Activated CD4-positive, alpha-beta T cell treated with anti-CD3 and anti-CD28 coated beads, Interleukin-2, amount 50 U/mL, for 16 hours (primary cell): ENCODE data around the gene PAXX.
A peak's percentile ranks its signal among the peaks of the same experiment; 100 is the strongest.

Experiments
- DNase-seq: peaks from one replicate; pipeline ENCODE4 v3.0.0-alpha.2; 2020

The PAXX gene

GRCh38 chr9:136968333-136969127 is 23.7 kb upstream of the PAXX start:
- no peak for DNase-seq

- no peak for DNase-seq
These were observed 23.1 kb upstream of the PAXX start for GRCh38 chr9:136969150-136969549.

- DNase-seq = no peak
These were observed 22.4 kb upstream of the PAXX start for GRCh38 chr9:136969774-136970173.

- no peak for DNase-seq
These were observed 21.9 kb upstream of the PAXX start for GRCh38 chr9:136970361-136970760.

GRCh38 chr9:136971746-136972145 is 20.5 kb upstream of the PAXX start:
- DNase-seq = no peak

GRCh38 chr9:136972335-136972734 is 19.9 kb upstream of the PAXX start:
- DNase-seq = no peak

- DNase-seq = no peak
These were observed 19.5 kb upstream of the PAXX start for GRCh38 chr9:136972743-136973142.

GRCh38 chr9:136973618-136974617 is 18.3 kb upstream of the PAXX start:
- no peak for DNase-seq

GRCh38 chr9:136974817-136975535 is 17.2 kb upstream of the PAXX start:
- no peak for DNase-seq

- peak; percentile 30 for DNase-seq
These were observed 16.6 kb upstream of the PAXX start for GRCh38 chr9:136975644-136976043.

GRCh38 chr9:136977223-136977622 is 15.0 kb upstream of the PAXX start, which contains the start of gene PTGDS:
Gene PTGDS (plus strand): TSS chr9:136977504. CDS start chr9:136977579, 75 bp downstream.
- DNase-seq = no peak

- no peak for DNase-seq
These were observed 14.6 kb upstream of the PAXX start for GRCh38 chr9:136977649-136978072.

GRCh38 chr9:136978073-136978864 is 14.0 kb upstream of the PAXX start:
- DNase-seq = peak; percentile 64

- DNase-seq = no peak
These were observed 13.2 kb upstream of the PAXX start for GRCh38 chr9:136978865-136979544.

- DNase-seq = no peak
These were observed 12.2 kb upstream of the PAXX start for GRCh38 chr9:136979769-136980587.

GRCh38 chr9:136980669-136981478 is 11.3 kb upstream of the PAXX start:
- DNase-seq = no peak

GRCh38 chr9:136981588-136982231 is 10.5 kb upstream of the PAXX start:
- no peak for DNase-seq

- DNase-seq = no peak
These were observed 9.8 kb upstream of the PAXX start, which contains the start of gene LCNL1 for GRCh38 chr9:136982232-136983051. Gene LCNL1 (plus strand): TSS chr9:136982993. CDS start chr9:136983587, 594 bp downstream.
